GM19240 (cell line): ENCODE measurements around the gene POLE3.
A peak's percentile ranks its signal among the peaks of the same experiment; 100 is the strongest.
"Not testable (repeated sequence)": the region's sequence is repeated elsewhere in the genome, so short reads cannot be mapped to it uniquely, and the experiment has no call there.

Experiments used
- DNase-seq: peaks from one replicate; pipeline ENCODE4 v3.0.0; 2011; ENCODE audit warnings: low spot score; ENCODE audit not compliant: insufficient read length

Gene POLE3

GRCh38 chr9:113406353-113406752 is 4.1 kb downstream of the POLE3 start:
- not testable (repeated sequence) for DNase-seq

- no peak for DNase-seq
These were observed 6.8 kb downstream of the POLE3 start for GRCh38 chr9:113403646-113404045.

GRCh38 chr9:113401027-113401792 is 9.3 kb downstream of the POLE3 start, which contains the start of gene ALAD:
Gene ALAD, minus strand, starts transcription at chr9:113401284. Its CDS starts 7,725 bp downstream, at chr9:113393559.
- peak; percentile 94 for DNase-seq

- no peak for DNase-seq
These were observed 10.8 kb downstream of the POLE3 start for GRCh38 chr9:113399646-113400200.

GRCh38 chr9:113398796-113399195 is 11.7 kb downstream of the POLE3 start:
- DNase-seq = no peak

- no peak for DNase-seq
These were observed 13.3 kb downstream of the POLE3 start for GRCh38 chr9:113397203-113397631.

GRCh38 chr9:113395000-113395861 is 15.2 kb downstream of the POLE3 start:
- no peak for DNase-seq

- no peak for DNase-seq
These were observed 17.2 kb downstream of the POLE3 start for GRCh38 chr9:113393281-113393680.

GRCh38 chr9:113391917-113392316 is 18.6 kb downstream of the POLE3 start:
- DNase-seq = no peak

GRCh38 chr9:113390192-113390960 is 20.1 kb downstream of the POLE3 start:
- DNase-seq = no peak

- no peak for DNase-seq
These were observed 21.0 kb downstream of the POLE3 start for GRCh38 chr9:113389451-113389850.

GRCh38 chr9:113388833-113389232 is 21.6 kb downstream of the POLE3 start:
- no peak for DNase-seq

GRCh38 chr9:113387560-113388230 is 22.8 kb downstream of the POLE3 start:
- no peak for DNase-seq

- DNase-seq = no peak
These were observed 23.7 kb downstream of the POLE3 start for GRCh38 chr9:113386571-113387393.

GRCh38 chr9:113381909-113382411 is 28.5 kb downstream of the POLE3 start:
- no peak for DNase-seq

GRCh38 chr9:113381441-113381840 is 29.0 kb downstream of the POLE3 start:
- not testable (repeated sequence) for DNase-seq

GRCh38 chr9:113380869-113381378 is 29.6 kb downstream of the POLE3 start:
- DNase-seq = no peak

GRCh38 chr9:113379829-113380210 is 30.7 kb downstream of the POLE3 start:
- not testable (repeated sequence) for DNase-seq

GRCh38 chr9:113379094-113379828 is 31.2 kb downstream of the POLE3 start:
- DNase-seq = not testable (repeated sequence)
